ENCODE measurements around the gene SETD1B.
"Not testable (repeated sequence)": the region's sequence is repeated elsewhere in the genome, so short reads cannot be mapped to it uniquely, and the experiment has no call there.

SETD1B gene

DNA sequence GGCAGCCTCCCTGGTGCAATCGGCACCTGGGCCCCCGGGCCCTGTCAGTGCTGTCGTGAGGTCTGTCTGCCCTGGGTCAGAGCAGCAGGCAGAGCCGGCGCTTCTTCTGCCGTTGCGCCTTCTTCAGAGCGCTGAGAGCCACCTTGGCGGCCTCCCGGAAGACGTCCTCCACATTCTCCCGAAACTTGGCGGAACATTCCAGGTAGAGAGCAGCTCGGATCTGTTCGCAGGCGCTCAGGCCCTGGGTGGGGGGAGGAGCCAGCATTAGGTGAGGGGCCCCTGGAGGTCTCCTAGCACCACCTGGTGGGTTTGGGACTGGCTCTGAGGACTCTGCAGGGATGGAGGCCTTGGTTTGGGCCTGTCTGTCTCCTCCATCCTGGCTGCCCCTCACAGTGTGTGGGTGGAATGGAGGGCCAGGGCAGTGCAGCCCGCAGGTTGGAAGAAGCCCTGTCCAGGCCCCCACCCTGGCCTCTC lies 24.4 kb upstream of the SETD1B start:
- DNase-seq, result no peak

DNA sequence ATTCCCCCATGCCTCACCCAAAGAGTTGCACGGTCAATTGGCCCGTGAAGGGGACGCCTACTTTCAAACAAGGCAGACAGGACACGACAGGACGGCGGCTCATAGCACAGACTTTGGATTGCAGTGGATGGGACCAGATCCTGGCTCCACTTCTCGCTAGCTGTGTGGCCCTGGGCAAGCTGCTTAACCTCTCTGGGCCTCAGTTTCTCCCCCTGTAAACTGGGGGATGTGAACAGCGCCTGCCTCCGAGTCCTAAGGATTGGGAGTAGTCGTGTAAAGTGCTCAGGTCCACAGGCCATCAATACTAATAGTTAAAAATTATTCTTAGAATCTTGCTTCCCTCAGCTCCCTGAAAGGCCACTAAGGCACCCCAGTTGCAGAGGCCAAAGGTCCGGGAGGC lies 23.4 kb upstream of the SETD1B start:
- no peak for DNase-seq

DNA sequence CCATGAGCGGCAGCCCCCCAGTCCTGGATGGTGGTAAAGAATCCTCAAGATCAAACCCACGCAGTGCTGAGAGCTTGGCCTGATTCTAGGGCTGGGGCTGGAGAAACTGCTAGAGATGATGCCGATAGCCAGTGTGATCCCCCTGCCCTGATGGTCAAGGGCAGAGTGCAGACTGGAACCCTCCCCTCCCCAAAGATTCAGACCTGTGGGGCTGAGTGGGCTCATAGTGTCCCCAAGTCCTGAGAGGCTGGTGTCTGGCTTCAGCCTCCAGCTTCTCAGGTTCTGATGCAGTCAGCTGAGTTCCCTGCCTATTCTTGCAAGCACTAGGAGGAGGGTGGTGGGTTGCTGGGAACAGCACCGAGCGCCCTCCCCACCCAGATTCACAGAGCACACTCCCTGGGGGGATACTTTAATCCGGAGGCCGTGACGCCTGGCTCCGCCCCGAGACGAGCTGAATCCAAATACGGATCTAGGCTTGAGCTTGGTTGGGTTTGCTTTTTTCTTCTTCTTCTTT lies 22.3 kb upstream of the SETD1B start:
- DNase-seq, result no peak

DNA sequence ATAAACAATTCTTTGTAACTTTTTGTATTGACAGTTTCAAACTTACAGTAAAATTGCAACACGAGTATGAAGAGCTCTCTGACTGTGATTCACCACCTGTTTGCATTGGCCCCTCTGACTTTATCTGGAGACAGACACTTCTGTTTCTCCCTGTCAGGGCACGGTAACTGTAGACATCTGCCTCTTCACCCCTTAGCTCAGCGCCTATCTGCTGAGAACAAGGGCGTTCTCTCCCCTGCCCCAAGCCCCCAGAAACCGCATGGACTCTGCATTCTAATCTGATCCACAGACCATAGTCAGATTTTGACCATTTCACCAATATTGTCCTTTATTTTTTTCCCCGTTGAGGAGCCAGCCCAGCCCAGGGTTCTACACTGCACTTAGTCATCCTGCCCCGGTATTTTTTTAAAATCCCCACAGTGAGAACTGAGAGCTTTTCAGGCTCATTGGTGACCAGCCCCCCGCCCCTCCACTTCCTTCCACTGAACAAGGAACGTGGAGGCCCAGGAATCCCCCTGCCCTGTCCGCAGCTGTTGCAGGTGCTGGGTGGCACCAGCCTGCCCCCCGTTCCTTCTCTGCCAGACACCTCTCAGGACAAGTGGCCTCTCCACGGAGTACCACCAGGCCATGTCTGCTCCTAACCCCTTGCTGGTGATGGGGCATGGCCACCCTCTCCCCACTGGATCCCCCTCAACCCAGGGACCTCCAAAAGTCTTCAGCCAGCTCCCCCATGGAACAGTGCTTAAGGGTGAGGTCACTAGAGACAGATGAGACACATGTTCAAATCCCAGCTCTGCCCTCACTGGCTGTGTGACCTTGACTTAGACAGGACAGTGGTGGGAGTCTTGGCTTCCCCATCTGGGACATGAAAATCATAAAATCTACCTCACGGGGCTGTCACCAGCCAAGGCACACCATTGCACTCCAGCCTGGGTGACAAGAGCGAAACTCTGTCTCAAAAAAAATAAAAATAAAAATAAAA lies 21.5 kb upstream of the SETD1B start:
- no peak for DNase-seq

DNA sequence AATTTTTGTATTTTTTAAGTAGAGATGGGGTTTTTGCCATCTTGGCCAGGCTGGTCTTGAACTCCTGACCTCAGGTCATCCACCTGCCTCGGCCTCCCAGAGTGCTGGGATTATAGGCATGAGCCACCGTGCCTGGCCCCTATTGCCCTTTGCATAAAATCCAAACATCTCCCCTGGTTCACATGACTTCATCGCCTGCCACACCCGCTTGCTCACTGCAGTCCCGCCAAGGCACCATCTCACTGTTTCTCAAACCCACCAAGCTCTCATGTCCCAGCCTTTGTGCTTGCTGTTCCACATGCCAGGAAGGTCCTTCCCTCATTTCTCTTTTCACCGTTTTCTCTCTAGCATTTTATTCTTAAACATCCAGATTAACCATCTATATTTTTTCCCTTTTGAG lies 20.0 kb upstream of the SETD1B start:
- DNase-seq, result no peak

DNA sequence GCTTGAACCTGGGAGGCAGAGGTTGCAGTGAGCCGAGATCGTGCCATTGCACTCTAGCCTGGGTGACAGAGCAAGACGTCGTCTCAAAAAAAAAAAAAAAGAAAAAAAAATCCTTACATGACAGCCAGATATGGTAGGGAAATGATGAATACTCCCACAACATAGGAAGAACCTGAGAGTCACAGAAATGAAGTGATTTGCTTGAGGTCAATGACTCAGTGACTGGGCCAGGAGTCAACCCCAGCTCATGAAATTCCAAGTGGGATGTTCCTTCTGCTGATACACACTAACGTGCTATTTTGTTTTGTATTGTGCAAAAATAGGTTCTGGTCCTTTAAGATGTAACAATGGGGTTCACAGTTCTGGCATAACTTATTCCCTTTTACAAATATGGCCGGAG lies 19.3 kb upstream of the SETD1B start:
- DNase-seq, result no peak

DNA sequence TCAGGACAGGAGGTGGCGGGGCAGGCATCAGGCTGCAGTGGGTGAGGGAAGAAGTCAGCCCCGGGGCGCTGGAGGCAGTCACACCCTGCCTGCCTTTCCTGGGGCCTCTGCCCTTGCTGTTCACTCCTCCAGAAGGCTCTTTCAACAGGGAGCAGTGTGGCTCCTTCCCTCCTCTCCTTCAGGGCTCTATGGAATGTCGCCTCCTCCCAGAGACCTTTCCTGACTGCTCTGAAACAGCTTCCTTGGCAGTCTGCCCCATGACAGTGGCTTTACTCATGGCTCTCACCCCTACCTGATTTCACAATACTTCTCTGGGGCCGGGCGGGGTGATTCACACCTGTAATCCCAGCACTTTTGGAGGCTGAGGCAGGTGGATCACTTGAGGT lies 17.4 kb upstream of the SETD1B start:
- DNase-seq, result no peak

DNA sequence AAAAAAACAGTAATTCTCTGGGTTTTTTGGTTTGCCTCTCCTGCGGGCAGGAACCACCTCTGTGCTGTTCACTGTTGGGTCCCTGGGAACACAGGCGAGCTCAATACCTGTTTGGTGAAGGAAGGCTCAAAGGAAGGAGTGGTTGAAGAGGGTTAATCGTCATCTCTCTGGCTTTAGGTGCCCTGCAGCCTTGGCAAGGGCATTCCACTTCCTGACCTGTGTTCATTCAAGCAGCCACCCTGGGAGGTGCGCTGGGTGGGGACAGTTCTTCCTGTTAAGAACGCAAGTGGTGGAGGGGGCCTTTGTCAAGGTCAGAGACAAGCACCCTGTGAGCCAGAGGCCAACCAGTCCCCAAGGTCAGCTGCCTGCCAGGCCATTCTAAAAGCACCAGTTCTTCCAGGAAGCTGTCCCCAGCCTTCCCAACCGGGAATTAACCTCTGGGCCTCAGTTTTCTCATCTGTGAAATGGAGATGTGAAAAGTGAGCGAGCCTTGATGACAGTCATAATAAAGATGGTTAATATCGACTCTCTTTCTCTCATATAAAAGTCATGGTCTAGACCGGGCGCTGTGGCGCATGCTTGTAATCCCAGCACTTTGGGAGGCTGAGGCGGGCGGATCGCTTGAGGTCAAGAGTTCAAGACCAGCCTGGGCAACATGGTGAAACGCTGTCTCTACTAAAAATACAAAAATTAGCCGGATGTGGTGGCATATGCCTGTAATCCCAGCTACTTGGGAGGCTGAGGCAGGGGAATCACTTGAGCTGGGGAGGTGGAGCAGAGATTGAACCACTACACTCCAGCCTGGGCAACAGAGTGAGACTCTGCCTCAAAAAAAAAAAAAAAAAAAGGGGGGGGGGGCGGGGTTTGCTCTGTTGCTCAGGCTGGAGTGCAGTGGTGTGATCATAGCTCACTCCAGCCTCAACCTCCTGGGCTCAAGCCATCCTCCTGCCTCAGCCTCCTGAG lies 16.5 kb upstream of the SETD1B start:
- no peak for DNase-seq

DNA sequence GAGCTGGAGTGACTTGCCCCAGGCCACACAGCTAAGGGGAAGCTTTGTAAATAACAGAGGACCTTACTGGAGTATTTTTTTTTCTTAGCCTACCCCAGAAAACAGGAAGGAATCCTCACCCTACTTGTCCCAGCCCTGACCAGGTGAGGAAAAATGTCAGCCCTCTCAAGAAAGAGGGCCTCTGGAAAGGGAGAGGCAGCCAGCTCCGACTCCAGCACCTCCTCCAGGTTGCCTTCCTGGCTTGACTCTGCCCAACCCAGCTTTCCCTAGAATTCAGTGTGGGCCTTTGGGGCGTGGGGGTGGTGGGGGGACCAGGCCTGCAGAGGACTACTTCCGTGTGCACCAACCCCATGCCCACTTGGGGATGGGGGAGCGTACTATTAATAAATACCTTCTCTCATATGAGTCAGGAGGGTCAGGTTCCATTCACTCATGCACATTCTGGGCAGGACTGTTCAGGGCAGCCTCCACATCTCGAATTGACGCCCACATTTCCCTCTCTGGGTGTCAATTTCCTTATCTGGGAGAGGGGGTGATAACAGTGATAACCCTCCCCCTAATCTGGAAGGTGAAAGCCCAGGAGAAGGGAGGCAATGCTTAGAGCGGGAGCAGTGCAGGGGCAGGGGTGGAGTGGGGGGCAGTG lies 15.5 kb upstream of the SETD1B start:
- DNase-seq, result no peak

DNA sequence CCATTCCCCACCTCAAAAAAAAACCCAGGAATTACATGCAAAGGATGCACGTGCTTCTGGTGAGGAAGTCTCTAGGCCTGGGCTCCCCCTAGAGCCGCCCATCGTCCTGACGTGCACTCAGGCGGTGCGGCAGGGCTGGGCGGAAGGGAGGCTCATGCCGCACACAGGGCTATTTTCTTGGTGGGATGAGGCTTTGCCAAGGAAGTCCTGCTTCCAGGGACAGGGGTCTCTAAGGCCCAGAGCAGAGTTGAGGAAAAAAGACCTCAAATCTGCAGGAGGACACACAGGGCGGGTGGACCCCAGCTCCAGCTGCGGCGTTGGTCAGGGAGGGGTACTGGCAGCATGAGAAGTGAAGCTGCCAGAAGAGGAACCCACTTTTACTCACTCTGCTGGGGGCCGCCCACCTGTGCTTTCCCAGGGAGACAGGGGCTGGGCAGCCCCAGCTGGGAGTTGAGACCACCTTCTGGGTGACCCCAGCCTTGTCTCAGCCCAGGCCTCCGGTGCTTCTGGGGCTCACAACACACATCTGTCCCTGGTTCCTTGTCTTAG lies 14.5 kb upstream of the SETD1B start:
- DNase-seq, result no peak

DNA sequence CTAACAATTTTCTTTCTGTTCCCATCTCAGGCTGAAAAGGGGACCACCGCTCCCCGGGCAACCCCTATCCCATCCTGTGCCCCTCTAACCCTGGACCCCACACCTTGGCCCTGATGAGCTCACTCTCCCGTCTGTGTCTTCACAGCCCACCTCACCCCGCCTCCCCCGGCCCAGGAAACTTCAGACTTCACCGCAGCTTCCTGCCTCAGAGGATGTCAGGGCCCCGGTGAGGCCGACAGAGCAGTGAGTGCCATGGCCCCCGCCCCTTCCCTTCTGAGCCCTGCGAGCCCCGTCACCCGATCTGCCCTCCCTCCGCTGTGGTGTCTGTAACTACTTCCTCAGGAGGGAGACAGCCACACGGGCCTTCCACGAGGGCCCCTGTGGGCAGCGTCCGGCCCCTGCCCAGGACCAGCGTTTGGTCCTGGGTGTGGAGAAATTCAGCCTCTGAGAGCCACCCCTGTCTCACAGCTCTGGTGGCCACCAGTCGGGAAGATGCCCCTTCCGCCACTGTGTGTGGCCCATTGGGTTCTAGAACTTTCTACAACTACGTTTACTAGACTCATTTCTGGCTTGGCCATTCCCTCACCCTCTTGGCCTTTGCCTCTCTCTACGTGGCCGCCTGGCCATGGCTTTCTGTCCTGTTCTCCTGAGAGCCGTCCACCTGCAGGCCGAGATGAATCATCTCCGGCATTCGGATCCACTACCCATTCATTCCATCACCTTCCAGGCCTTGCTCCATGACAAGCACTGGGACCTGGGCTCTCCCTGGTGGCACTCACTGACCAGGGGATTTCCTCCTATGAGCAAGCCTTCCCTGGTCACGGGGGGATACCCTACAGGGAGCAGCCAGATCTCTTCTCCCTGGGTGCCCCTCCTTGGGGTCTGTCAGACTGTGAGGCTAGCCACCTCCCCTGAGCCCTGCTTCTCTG lies 13.7 kb upstream of the SETD1B start:
- DNase-seq, result peak in 14 of 56 donors; percentile 11 to 43 (median 24)

DNA sequence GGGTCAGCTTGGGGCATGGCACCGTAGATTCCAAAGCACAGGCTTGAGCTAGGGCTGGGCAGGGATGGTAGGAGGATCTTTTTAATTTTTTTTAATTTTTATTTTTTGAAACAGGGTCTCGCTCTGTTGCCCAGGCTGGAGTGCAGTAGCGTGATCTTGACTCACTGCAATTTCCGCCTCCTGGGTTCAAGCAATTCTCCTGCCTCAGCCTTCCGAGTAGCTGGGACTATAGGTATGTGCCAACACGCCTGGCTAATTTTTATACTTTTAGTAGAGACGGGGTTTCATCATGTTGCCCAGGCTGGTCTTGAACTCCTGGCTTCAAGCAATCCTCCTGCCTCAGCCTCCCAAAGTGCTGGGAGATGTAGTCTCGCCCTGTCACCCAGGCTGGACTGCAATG lies 13.0 kb upstream of the SETD1B start:
- not testable (repeated sequence) for DNase-seq

DNA sequence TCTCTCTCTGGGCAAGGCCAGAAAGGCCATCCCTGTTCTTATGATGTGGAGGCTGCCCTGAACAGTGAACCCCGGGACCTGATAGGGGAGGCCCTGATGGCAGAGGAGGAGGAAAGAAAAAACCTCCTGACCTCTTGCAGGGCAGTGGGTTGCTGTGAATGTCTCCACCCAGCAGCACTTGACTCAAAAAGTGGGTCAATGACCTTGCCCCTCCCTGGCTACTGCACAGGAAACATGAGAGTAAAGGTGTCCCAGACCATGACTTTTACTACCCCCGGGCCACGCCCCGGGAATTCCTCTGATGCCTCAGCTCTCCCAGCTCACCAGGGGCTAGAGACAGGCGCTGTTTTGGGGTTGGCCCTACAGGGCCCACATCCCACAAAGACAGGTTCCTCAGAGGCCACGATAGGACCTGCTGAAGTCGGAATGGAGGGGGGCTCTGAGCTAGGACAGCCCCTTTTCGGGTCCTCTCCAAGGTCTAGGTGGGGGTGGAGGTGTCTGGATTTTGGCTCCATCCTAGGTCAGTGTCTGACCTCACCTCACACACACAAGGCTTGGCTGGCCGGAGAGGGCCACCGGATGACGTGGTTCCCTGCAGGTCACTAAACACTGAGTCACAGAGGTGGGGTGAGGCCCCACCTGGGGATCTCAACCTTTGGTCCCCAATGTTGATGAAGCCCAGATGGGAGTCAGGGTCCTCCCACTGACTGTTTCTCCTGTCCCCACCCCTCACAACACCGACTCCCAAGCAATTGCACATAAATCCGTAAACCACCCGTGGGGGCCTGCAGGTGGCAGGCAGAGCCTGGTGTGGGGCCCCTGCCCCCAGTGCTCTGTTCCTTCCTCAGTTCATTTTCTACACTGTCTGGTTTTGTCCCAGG lies 11.9 kb upstream of the SETD1B start:
- DNase-seq, result no peak

DNA sequence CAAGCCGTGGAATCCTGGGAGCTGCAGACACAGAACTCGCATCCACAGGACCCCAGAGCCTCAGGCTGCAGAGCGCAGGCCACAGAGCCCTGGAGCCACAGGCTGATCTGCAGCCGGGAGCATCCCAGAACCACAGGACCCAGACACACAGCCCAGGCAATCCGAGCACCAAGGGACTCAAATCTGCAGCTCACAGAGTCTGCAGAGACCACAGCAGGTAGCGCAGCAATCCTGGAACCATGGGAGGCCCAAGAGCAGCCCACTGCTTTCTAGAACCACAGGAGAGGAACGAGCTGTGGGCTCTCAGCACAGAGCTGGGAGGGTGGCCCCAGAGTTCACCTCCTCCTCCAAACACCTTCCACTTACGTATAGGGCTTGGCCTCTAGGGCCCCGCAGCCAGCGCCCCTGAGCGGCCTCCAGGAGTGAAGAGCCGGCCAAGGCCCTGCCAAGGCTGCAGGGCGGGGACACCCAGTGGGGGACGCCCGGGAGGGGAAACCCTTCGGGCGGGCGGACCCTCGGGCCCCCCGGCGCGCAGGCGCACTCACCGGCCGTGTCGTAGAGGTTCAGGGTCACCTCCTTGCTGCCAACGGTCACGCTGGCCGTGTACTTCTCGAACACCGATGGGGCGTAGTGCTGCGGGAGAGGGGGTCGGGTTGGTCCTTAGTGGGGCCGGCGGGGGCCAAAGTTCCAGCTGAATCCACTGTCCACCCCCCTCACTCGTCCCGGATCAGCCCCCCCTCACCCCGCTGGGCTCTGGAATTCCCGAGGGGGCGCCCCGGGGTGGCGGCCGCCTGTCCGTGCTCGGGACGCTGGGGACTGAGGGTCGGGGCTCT lies 11.0 kb upstream of the SETD1B start:
- DNase-seq, result peak in 2 of 56 donors; percentile 11 to 25

DNA sequence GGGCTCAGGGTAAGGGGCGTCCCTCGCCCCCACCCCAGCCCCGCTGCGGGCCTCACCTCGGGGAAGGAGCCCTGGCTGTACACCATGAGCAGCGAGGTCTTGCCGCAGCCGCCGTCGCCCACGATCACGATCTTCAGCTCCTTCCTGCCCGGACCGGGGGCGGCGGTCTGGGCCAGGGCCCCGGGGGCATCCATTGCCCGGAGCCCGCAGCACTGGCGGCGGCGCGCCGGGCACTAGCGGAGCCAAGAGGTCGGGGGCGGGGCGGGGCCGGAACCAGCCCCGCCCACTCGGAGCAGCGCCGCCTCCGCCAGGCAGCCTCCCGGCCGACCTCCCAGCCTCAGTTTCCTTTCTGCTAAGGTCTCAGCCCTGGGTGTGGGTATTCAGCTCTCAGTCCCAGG lies 10.4 kb upstream of the SETD1B start, which contains the start of gene RHOF:
TSS of gene RHOF (minus strand) at position 249 of the 398 bp plus-strand sequence. CDS start at position 194, 55 bp downstream.
- DNase-seq, result peak in 2 of 56 donors; percentile 31 to 60

DNA sequence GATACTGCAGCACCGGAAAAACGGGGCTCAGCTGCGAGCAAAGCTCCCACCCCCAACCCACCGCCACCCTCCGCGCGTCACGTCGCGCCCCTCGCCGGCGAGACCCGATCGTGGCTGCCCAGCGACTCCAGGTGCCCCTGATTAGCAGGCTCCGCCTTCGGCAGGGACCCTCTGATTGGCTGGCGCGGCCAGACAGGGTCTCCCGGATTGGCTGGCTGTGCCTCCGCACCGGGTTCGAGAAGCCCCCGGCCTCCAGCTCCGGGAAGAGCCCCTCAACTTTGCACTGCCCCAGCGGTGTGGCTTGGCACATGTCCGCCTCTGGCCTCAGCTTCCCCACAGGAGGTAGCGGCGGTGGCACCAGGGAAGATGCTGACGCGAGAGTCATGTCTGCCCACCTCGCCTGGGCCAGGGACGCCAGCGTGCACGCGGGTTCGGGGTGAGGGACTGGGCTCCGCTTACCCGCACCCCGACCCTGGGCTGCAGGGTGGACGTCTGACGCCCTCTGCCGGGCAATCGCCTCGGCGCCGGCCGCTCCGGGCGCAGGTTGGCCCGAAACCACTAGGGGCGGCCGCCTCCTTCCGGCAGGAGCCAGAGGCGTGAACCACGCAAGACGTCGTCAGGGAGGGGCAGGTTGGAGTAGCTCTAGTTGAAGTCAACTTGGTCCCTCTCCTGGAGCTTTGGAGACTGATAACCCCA lies 9.8 kb upstream of the SETD1B start:
- DNase-seq, result peak in 54 of 56 donors; percentile 42 to 86 (median 72)

DNA sequence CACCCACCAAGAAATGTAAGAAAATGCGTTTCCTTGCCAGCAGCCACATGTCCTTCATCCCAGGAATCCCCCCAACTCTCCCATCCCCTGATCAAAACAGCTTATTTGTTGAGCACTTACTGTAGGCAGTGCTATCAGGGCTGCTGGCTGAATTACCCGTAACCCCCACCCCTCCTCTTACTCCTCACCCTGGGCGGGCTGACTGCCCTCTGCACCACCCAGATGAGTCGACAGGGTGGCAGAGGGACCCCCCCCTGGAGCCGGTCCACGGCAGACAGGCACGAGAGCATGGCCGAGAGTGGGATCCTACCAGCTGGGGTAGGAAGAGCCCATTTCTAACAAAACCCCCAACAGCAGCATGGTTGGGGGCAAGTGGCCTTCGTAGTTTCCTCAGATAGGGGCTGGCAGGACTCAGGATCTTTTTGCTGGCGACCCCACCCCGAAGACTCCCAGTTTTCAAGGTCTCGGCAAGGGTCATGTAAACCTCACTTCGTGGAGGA lies 9.2 kb upstream of the SETD1B start:
- peak in 4 of 56 donors; percentile 55 to 77 (median 60) for DNase-seq
